HepG2 (cell line): Measurements from ENCODE around the gene SNRNP25. TPM values are rescaled to one million over a fixed set of nuclear protein-coding genes. Genes with fewer than 3 reads are reported as not detected.

ENCODE experiments used
- ELF3 ChIP-seq: IDR thresholded peaks from 2 replicates; pipeline ENCODE4 v1.6.1; 2016; ENCODE audit warnings: missing genetic modification reagents, missing compliant biosample characterization
- GABPA ChIP-seq, 2 experiments: IDR thresholded peaks; 2 replicates each; pipeline ENCODE4 v1.6.1; 2011 to 2016; ENCODE audit warnings: low read depth in 2 of 2, low read length in 1 of 2, missing biosample characterization in 1 of 2, missing genetic modification characterization in 1 of 2
- GABPB1 ChIP-seq: IDR thresholded peaks from 2 replicates; pipeline ENCODE4 v1.6.1; 2016; ENCODE audit warnings: mild to moderate bottlenecking, missing genetic modification reagents, moderate library complexity, missing compliant biosample characterization
- GFI1 ChIP-seq: sonication (generic); formaldehyde crosslinking; IDR thresholded peaks from 2 replicates; pipeline ENCODE4 v1.5.0; 2020; ENCODE audit warnings: missing genetic modification reagents, mild to moderate bottlenecking, borderline replicate concordance
- JUN ChIP-seq: sonication (generic); formaldehyde crosslinking; IDR thresholded peaks from 2 replicates; pipeline ENCODE4 v1.4.0; 2020; ENCODE audit warnings: mild to moderate bottlenecking, missing genetic modification reagents
- KLF12 ChIP-seq: sonication (generic); formaldehyde crosslinking; IDR thresholded peaks from 2 replicates; pipeline ENCODE4 v1.4.0; 2020; ENCODE audit warnings: missing genetic modification reagents, borderline replicate concordance
- MAFK ChIP-seq, 2 experiments: IDR thresholded peaks in 1 of 2; conservative IDR thresholded peaks in 1 of 2; 2 replicates each; pipeline ENCODE4 v1.6.1; 2011; ENCODE audit warnings: improper control_type of control experiment in 2 of 2, low read length in 2 of 2
- MTERF4 ChIP-seq: sonication (generic); formaldehyde crosslinking; IDR thresholded peaks from 2 replicates; pipeline ENCODE4 v1.8.0; 2023; ENCODE audit warnings: mild to moderate bottlenecking, missing genetic modification reagents
- NR2C2 ChIP-seq: sonication (generic); formaldehyde crosslinking; IDR thresholded peaks from 2 replicates; pipeline ENCODE4 v1.4.0; 2020; ENCODE audit warnings: missing genetic modification reagents, mild to moderate bottlenecking, moderate library complexity, borderline replicate concordance
- PHF21A ChIP-seq: sonication (generic); formaldehyde crosslinking; IDR thresholded peaks from 2 replicates; pipeline ENCODE4 v1.5.0; 2020; ENCODE audit warnings: mild to moderate bottlenecking, missing genetic modification reagents
- PHF5A ChIP-seq: IDR thresholded peaks from one replicate; pipeline ENCODE4 v1.6.1; 2018; ENCODE audit warnings: low read depth, missing genetic modification reagents; ENCODE audit not compliant: unreplicated experiment
- RXRB ChIP-seq: IDR thresholded peaks from 2 replicates; pipeline ENCODE4 v1.6.1; 2016; ENCODE audit warnings: borderline replicate concordance, missing genetic modification reagents, missing compliant biosample characterization
- SAP130 ChIP-seq: IDR thresholded peaks from 2 replicates; pipeline ENCODE4 v1.6.1; 2016; ENCODE audit warnings: low read depth
- SPEN ChIP-seq: sonication (generic); formaldehyde crosslinking; IDR thresholded peaks from 2 replicates; pipeline ENCODE4 v1.5.1; 2020; ENCODE audit warnings: low read depth, mild to moderate bottlenecking, missing genetic modification reagents
- ZNF160 ChIP-seq: sonication (generic); formaldehyde crosslinking; IDR thresholded peaks from 2 replicates; pipeline ENCODE4 v1.8.0; 2022; ENCODE audit warnings: mild to moderate bottlenecking, inconsistent platforms, missing genetic modification reagents
- ZNF232 ChIP-seq: sonication (generic); formaldehyde crosslinking; IDR thresholded peaks from 2 replicates; pipeline ENCODE4 v1.4.0; 2020; ENCODE audit warnings: missing genetic modification reagents, borderline replicate concordance
- ZNF431 ChIP-seq: sonication (generic); formaldehyde crosslinking; IDR thresholded peaks from 2 replicates; pipeline ENCODE4 v1.9.0; 2022; ENCODE audit warnings: missing genetic modification reagents, low read depth, mild to moderate bottlenecking, borderline replicate concordance
- ZNF512B ChIP-seq: sonication (generic); formaldehyde crosslinking; IDR thresholded peaks from 2 replicates; pipeline ENCODE4 v1.5.1; 2020; ENCODE audit warnings: missing genetic modification reagents, mild to moderate bottlenecking, borderline replicate concordance
- ZNF569 ChIP-seq: sonication (generic); formaldehyde crosslinking; IDR thresholded peaks from 2 replicates; pipeline ENCODE4 v1.5.0; 2020; ENCODE audit warnings: mild to moderate bottlenecking, missing genetic modification reagents, moderate library complexity, borderline replicate concordance
- ZNF580 ChIP-seq: IDR thresholded peaks from 2 replicates; pipeline ENCODE4 v1.6.1; 2016; ENCODE audit warnings: low read depth, borderline replicate concordance
- polyA plus RNA-seq, 8 experiments: library from polyadenylated mRNA; depleted of rRNA in 3 of 8; stranded (reverse) in 7 of 8; unstranded in 1 of 8; fragments of >200 nt; fragmentation: Illumina TruSeq in 4 of 8; extraction: Trizol in 4 of 8; gene quantifications; 2 replicates each; pipeline versions ENCODE4 v1.2.1 to v1.2.3, GENCODE V29; 2011 to 2016; ENCODE audit warnings: low read depth in 4 of 8, missing spikeins in 1 of 8, mixed read lengths in 1 of 8; ENCODE audit not compliant: insufficient read depth in 1 of 8
- total RNA-seq, 5 experiments: library from RNA; depleted of rRNA; stranded (reverse); fragments of >200 nt; fragmentation: Illumina TruSeq; extraction: Trizol; gene quantifications; 2 replicates each; pipeline ENCODE4 v1.2.3, GENCODE V29; 2016; ENCODE audit warnings: low read depth in 1 of 5

Gene SNRNP25
- total and polyA plus RNA-seq, 2 of the 13 experiments (the other 11 are each of a cell fraction or from before 2014, with no cell fraction given) = 34.1 to 97.4 TPM

- TF ChIP-seq ZNF512B = no peak
- peak; percentile 83 for TF ChIP-seq GABPB1
- 0 out of 2 replicates have a peak, but pooled peaks have one; percentile 32 for TF ChIP-seq ZNF232 (CRISPR knock-in tag)
- no peak for TF ChIP-seq JUN (CRISPR knock-in tag)
- peak; percentile 33; the same call in 1 of the 2 replicates for TF ChIP-seq ZNF580 (CRISPR knock-in tag)
- peak; percentile 84 for TF ChIP-seq KLF12 (CRISPR knock-in tag)
- TF ChIP-seq ELF3 = peak; percentile 44; the same call in 1 of the 2 replicates
- no peak for TF ChIP-seq GFI1 (CRISPR knock-in tag)
- no peak; the same call in 1 of the 2 replicates for TF ChIP-seq ZNF431 (CRISPR knock-in tag)
- TF ChIP-seq NR2C2 (CRISPR knock-in tag) = peak; percentile 24; the same call in 1 of the 2 replicates
- no peak for TF ChIP-seq MAFK (conservative IDR thresholded peaks at IDR 0.05 in 1 of 2, IDR thresholded peaks at IDR 0.05 in 1 of 2; ENCODE audit: low read length in 2 of 2)
- TF ChIP-seq PHF5A (CRISPR knock-in tag) = no peak
- TF ChIP-seq PHF21A = peak; percentile 62; the same call in 1 of the 2 replicates
- TF ChIP-seq SAP130 (CRISPR knock-in tag) = peak; percentile 90
- TF ChIP-seq RXRB (CRISPR knock-in tag) = no peak
- peak; percentile 40; the same call in 1 of the 2 replicates for TF ChIP-seq GABPA (IDR thresholded peaks at IDR 0.05; ENCODE audit: low read depth, low read length)
- 0 out of 2 replicates have a peak, but pooled peaks have one; percentile 38 for TF ChIP-seq GABPA (CRISPR knock-in tag; IDR thresholded peaks at IDR 0.05; ENCODE audit: low read depth)
- no peak for TF ChIP-seq ZNF569 (CRISPR knock-in tag)
- TF ChIP-seq SPEN = peak; percentile 74; the same call in 1 of the 2 replicates
- 0 out of 2 replicates have a peak, but pooled peaks have one; percentile 40 for TF ChIP-seq MTERF4 (CRISPR knock-in tag)
- TF ChIP-seq ZNF160 (CRISPR knock-in tag) = 0 out of 2 replicates have a peak, but pooled peaks have one; percentile 46
These were observed 24.3 kb downstream of the SNRNP25 start, which contains the start of gene MPG (continued) for GRCh38 chr16:77807-78443.
